Activated B cell treated with CpG ODN at 0.5 μM for 24 hours (primary cell): ENCODE data around the gene TFR2. TPM values are rescaled to one million over a fixed set of nuclear protein-coding genes. Genes with fewer than 3 reads are reported as not detected.

Experiments
- ATAC-seq: fragments of 200-7000 bp; cut with Tn5 transposase; one replicate; pipeline ENCODE4 v1.10.0; 2021; ENCODE audit warnings: low read depth, mild to moderate bottlenecking, moderate library complexity
- CTCF ChIA-PET: fragments of 350-600 bp; sonication (Branson Sonifier 250); formaldehyde crosslinking; loops from one replicate; lab custom pipeline; 2021; ENCODE audit warnings: antibody characterized with exemption; lab: Charles Lee
- POLR2A ChIA-PET: fragments of 350-600 bp; sonication (Branson Sonifier 250); formaldehyde crosslinking; loops from one replicate; lab custom pipeline; 2021; ENCODE audit warnings: antibody characterized with exemption; lab: Charles Lee
- DNase-seq: peaks from one replicate; pipeline ENCODE4 v3.0.0; 2022
- H3K27ac Mint-ChIP-seq: one replicate; pipeline ENCODE4 v1.8.0; 2020; ENCODE audit warnings: mixed read lengths
- H3K27me3 Mint-ChIP-seq: one replicate; pipeline ENCODE4 v1.8.0; 2021; ENCODE audit warnings: mixed read lengths
- H3K36me3 Mint-ChIP-seq: one replicate; pipeline ENCODE4 v1.8.0; 2021; ENCODE audit warnings: low read depth, mixed read lengths
- H3K4me1 Mint-ChIP-seq: one replicate; pipeline ENCODE4 v1.8.0; 2021; ENCODE audit warnings: mixed read lengths
- H3K4me3 Mint-ChIP-seq: one replicate; pipeline ENCODE4 v1.8.0; 2020; ENCODE audit warnings: mild to moderate bottlenecking, mixed read lengths
- H3K9me3 Mint-ChIP-seq: one replicate; pipeline ENCODE4 v1.8.0; 2020; ENCODE audit warnings: mixed read lengths
- intact Hi-C: fragments of 100-400 bp; cut with micrococcal nuclease; formaldehyde crosslinking; loops from one replicate; pipeline ENCODE4 v1.15.1; 2024
- total RNA-seq: library from RNA; stranded (reverse); gene quantifications from 2 replicates; pipeline ENCODE4 v1.2.3, GENCODE V29; 2022
- TF ChIP-seq, protein P1 (sequence below): fragments of 200-600 bp; IDR thresholded peaks from one replicate; pipeline ENCODE4 v1.8.0; 2022; ENCODE audit warnings: antibody characterized with exemption, mild to moderate bottlenecking

Gene TFR2
- total RNA-seq, 1 donor from 2014 or later: 7.5 TPM

DNA sequence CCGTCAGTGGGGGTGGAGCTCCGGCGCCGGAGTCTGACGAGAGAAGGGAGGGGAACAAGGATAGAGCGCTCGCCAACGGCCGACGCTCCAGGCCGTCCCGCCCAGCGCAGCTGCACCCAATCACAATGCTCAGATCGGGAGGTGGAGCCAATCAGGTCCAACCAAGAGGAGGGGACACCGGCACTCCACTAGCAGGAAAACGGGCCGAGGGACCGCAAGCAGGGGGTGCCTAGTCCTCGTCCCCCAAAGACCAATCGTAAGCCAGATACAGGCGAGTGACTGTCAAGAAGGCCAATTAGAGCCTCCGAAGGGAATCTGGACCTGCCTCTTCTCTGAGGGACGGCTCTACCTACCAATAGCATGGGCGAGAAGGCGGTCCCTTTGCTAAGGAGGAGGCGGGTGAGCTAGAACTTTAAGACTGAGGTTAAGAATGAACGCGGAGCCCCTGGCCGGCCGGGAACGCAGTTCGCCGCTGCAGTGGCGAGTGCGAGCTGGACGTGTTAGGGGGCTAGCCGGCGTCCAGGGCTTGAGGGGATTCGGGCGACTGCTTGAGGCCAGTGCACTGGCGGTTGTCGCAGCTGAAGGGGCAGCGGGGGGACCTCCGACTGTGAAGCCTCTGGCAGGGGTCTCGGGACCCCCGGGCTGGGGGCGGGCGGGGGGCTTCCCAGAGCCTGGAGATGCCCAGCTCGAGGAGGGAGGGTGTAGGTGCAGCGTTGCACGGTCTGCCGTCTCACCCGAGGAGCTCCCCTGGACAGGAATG, 54.9 kb downstream of the TFR2 start, which contains the start of gene FBXO24:
TSS of gene FBXO24 (plus strand) at position 63 of the 760 bp plus-strand sequence. CDS start at position 361, 298 bp downstream.
- Mint-ChIP-seq H3K36me3 (peaks cover 15% of the 10 kb centered on the region), H3K4me1 (peaks cover 38% of the 10 kb centered on the region), H3K9me3 (no peaks in the 10 kb centered on the region), H3K27ac (peak within 1 kb of the TSS; percentile 96), H3K27me3 (peaks cover 6% of the 10 kb centered on the region), H3K4me3 (peak within 1 kb of the TSS; percentile 93)
- intact Hi-C loops: loop anchor here (1.0 to 5.0 kb wide), 13 partner anchors 18 to 1444 kb away; partner anchors contain the start of genes AGFG2, GIGYF1, GNB2 and MEPCE
- ChIA-PET POLR2A (interaction anchor here (0.6 to 5.4 kb wide), 50 partner anchors 9 to 1178 kb away, joined by 3 to 114 read pairs (median 6); partner anchors contain the start of genes AGFG2, BUD31, COPS6 and GIGYF1), CTCF (interaction anchor here (0.9 to 3.8 kb wide), 9 partner anchors 17 to 119 kb away, joined by 3 to 23 read pairs (median 5); partner anchors contain the start of gene POP7)
- TF ChIP-seq, protein P1, sequence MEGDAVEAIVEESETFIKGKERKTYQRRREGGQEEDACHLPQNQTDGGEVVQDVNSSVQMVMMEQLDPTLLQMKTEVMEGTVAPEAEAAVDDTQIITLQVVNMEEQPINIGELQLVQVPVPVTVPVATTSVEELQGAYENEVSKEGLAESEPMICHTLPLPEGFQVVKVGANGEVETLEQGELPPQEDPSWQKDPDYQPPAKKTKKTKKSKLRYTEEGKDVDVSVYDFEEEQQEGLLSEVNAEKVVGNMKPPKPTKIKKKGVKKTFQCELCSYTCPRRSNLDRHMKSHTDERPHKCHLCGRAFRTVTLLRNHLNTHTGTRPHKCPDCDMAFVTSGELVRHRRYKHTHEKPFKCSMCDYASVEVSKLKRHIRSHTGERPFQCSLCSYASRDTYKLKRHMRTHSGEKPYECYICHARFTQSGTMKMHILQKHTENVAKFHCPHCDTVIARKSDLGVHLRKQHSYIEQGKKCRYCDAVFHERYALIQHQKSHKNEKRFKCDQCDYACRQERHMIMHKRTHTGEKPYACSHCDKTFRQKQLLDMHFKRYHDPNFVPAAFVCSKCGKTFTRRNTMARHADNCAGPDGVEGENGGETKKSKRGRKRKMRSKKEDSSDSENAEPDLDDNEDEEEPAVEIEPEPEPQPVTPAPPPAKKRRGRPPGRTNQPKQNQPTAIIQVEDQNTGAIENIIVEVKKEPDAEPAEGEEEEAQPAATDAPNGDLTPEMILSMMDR: no peak
- DNase-seq: peak; percentile 94
- ATAC-seq: peak; percentile 80

DNA sequence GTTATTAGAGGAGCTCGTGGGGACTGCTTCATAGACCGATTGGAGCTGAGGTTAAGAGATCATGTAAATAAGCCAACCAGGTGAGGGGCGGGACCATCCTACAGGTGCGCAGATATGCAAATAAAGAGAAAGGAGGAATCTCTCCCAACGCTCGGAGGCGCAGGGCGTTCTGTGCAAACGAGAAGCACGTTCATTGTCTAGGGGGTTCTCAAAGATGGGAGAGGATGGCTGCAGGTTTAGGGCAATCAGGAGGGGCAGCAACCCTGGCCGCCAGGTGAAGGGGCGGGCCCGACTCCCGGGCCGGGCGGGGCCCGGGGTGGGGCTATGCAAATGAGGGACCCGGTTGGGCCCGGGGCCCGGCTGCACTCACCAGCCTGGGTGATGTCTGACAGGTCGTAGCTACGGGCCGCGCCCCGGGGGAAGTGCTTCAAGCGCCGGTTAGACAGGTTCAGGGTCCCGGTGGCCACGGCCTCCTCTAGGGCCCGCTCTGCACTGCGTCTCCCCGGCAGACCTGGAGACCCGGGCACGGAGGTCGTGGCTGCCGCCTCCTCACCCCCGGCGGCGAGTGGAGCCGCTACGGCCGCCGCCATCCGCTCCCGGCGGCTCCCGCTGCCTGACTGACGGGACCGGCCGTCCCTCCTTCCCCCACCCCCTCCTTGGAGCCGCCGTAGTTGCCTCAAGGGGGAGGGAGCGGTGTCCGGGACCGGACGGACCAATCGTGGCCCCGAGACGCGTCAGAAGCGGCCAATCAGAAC, 55.7 kb downstream of the TFR2 start, which contains the start of gene LRCH4:
TSS of gene LRCH4 (minus strand) at position 619 of the 755 bp plus-strand sequence. CDS start at position 590, 29 bp downstream.
- intact Hi-C loops: loop anchor here (1.0 to 5.0 kb wide), 14 partner anchors 19 to 1443 kb away; partner anchors contain the start of genes AGFG2, GIGYF1, GNB2 and MEPCE
- Mint-ChIP-seq H3K27ac (peak within 1 kb of the TSS; percentile 96), H3K4me1 (peaks cover 38% of the 10 kb centered on the region), H3K27me3 (peaks cover 6% of the 10 kb centered on the region), H3K36me3 (peaks cover 15% of the 10 kb centered on the region), H3K4me3 (peak within 1 kb of the TSS; percentile 93), H3K9me3 (no peaks in the 10 kb centered on the region)
- ATAC-seq (peak; percentile 8), DNase-seq (peak; percentile 67)
- TF ChIP-seq, protein P1: no peak
- CTCF ChIA-PET: interaction anchor here (0.9 to 3.8 kb wide), 10 partner anchors 18 to 120 kb away, joined by 3 to 23 read pairs (median 5); partner anchors contain the start of gene POP7
- POLR2A ChIA-PET: interaction anchor here (0.6 to 5.4 kb wide), 55 partner anchors 8 to 1177 kb away, joined by 3 to 114 read pairs (median 6); partner anchors contain the start of genes AGFG2, BUD31, COPS6 and GIGYF1

DNA sequence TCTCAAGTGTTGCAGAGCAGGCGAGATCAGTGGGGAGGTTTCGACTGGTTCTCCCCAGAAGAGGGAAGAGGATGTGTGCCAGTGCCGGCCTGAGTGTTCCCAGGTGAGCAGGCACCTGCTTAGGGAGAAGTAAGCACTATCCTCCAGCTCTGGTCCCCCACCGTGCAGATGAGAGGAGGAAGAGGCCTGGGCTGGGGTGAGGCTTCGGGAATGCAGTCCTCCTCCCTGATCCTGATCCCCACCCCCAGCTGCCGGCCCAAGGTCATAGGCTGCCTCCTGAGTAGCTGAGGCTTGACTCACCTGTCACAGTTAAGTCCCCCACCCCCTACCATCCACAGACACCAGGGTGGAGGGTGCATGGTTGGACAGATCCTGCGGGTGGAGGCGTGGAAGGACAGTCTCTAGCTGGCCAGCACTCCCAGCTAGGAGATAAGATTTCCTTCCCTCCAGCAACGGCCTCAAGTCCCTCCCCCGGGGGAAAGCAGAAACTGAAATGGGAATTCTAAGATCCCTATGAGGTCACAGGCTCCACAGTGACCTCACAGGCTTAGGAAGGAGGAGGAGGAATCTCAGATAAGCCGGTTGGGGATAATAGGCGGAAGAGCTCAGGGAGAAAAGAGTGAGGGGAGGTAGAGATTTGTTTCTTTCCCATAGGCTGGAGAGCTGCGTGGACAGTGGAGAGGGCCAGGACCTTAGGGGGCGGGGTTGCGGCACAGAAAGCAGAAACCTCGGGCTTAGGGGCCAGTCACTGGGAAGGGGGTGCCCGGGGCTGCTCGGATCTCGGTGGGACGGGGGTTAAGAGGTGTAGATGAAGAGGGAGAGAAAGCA, 56.5 kb downstream of the TFR2 start:
- Mint-ChIP-seq H3K27me3 (no peaks in the 10 kb centered on the region), H3K4me1 (peaks cover 38% of the 10 kb centered on the region), H3K4me3 (peak overlapping the region; percentile 93), H3K9me3 (no peaks in the 10 kb centered on the region), H3K27ac (peak overlapping the region; percentile 96), H3K36me3 (peaks cover 15% of the 10 kb centered on the region)
- ChIA-PET POLR2A (interaction anchor here (0.6 to 5.4 kb wide), 36 partner anchors 10 to 1203 kb away, joined by 3 to 114 read pairs (median 6); partner anchors contain the start of genes AGFG2, AP4M1, BUD31 and GIGYF1), CTCF (interaction anchor here (1.4 to 3.8 kb wide), 5 partner anchors 21 to 106 kb away, joined by 3 to 23 read pairs (median 7); no protein-coding TSS in a partner anchor)
- intact Hi-C loops: loop anchor here (1.0 to 5.0 kb wide), 4 partner anchors 41 to 1443 kb away; partner anchors contain the start of genes GIGYF1, SMURF1 and TRAPPC14
- no peak for ATAC-seq
- no peak for DNase-seq
- TF ChIP-seq, protein P1: no peak

DNA sequence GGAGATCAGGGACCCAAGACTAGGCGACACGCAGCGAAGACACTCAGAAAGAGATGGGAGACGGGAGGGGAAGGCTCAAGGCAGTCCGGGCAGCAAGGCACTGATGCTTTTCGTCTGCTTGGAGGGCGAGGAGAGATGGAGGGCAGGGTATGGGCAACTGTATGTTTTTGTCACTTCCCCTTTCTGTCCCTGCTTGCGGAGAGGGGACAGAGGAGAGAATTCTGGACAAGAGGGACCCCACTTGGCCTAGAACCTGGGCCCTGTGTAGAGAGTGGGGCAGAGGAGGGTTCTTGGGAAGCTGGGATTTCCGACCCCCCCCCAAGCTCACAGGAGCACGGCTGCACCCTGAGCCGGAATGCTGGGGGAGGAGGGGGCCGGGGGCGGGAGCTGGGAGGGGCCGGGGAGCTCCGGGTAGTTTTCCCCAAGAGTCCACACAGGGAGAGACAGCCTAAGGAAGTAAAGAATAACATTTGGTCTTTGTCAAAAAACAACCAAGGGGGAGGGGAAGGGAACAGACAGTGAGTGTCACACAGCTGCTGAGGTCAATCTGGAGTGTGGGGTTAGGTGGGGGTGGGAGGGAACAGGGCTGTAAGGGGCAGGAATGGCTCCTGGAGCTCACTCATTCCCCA, 57.2 kb downstream of the TFR2 start:
- Mint-ChIP-seq H3K27me3 (no peaks in the 10 kb centered on the region), H3K27ac (peak overlapping the region; percentile 96), H3K4me1 (peaks cover 38% of the 10 kb centered on the region), H3K9me3 (no peaks in the 10 kb centered on the region), H3K4me3 (peak overlapping the region; percentile 93), H3K36me3 (peaks cover 15% of the 10 kb centered on the region)
- TF ChIP-seq, protein P1: no peak
- no peak for ATAC-seq
- no peak for DNase-seq
- ChIA-PET CTCF (interaction anchor here (0.6 to 3.8 kb wide), 4 partner anchors 20 to 107 kb away, joined by 3 to 23 read pairs (median 6); partner anchors contain the start of gene MOSPD3), POLR2A (interaction anchor here (0.6 to 5.4 kb wide), 24 partner anchors 10 to 1202 kb away, joined by 3 to 114 read pairs (median 7); partner anchors contain the start of genes AGFG2, AP4M1, GIGYF1 and GNB2)
- intact Hi-C loops: no loop called here
